Measurements from ENCODE around the gene ADORA1.

DNA sequence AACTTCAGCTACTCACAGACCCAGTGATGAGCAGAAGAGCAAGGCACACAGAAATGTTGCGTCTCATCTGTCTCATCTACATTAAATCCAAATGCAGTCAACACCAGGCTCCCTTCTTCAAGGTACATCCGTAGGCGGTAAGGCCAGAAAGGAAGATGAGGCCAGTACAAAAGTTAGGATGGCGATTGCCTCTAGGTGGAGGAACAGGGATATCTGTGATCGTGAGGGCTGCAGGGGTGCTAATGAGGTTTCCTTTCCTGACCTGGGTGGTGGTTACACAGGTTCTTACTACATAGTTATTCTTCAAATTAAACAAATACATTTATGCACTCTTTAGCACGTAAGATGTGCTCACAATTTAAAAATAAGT is 49.5 kb downstream of the ADORA1 start:
- TF ChIP-seq POLR2A (IDR thresholded peaks at IDR 0.05; ENCODE audit: low read length) (no peak), GATA1 (IDR thresholded peaks at IDR 0.05; ENCODE audit: low read depth, low read length) (no peak)
